NCI-H2081 (cell line): ENCODE results near the gene FYN.

Experiments used
- DNase-seq, 2 experiments: peaks; one replicate each; lab custom pipeline; 2025; lab: John Stamatoyannopoulos, UW

Gene FYN

DNA sequence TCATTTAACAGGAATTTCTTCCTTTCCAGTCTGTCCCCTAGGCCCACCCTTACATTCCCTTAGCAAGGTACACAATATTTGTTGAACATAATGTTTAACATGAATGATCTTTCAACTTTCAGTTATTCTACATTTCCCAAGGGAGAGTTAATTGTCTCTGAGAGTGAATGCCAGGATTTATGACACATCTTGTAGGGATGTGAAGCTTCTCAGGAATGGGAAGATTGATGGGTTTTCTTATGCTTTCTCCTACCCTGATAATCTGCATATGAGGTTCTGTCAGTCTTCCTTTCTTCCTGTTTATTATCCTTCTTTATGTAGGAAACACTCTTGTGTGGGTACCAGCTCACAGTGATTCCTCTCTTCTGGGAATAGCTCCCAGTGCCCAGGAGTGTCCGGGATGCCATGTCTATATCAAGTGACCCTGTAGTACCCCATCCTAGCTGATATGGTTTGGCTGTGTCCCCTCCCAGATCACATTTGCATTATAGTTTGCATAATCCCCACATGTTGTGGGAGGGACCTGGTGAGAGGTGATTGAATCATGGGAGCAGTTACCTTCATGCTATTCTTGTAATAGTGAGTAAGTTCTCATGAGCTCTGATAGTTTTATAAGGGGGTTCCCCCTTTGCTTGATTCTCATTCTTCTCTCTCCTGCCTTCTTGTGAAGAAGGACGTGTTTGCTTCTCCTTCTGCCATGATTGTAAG, 7.1 kb upstream of the FYN start:
- no peak for DNase-seq

- no peak for DNase-seq
Observed at GRCh38 chr6:111875741-111876140, 2.5 kb upstream of the FYN start.

GRCh38 chr6:111874025-111874415, 768 bp upstream of the FYN start:
- DNase-seq = no peak

DNA sequence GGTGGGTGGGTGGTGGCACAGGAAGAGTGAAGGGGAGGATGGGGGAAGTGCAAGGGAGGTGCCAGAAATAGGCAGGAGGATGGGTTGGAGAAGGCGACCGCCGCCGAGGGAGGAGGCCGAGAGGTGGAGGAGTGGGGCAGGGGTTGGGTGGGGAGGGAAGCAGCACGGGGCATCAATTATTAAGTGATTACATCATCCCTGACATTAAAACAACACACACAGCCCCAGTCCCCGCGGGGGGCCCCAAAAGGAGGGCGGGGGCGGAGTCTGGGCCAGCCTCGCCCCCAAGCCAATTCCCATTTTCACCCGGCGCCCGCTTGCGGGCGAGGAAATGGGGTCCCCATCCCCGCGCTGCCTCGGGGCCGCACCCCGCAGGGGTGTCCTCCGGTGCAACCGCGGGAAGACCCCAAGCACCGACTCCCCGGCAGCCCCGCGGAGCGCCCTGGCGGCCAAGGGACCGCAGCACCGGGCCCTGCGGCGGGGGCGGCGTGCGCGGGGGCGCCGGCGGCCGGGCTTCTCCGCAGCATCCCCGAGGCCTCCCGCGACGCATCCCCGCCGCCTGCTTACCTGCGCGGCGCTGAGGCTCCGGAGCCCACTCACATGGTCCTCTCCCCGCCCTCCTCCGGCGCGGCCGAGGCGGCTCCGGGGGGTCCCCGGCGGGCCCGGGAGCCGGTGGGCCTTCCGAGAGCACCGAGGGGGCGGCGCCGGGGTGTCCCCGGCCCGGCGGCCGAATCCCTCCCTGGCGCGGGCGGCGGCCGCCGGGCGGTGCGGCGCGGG, 663 bp downstream of the FYN start:
- peak; percentile 42 to 56 for DNase-seq

GRCh38 chr6:111871725-111872400, 1.4 kb downstream of the FYN start:
- DNase-seq = peak; percentile 26 to 38

DNA sequence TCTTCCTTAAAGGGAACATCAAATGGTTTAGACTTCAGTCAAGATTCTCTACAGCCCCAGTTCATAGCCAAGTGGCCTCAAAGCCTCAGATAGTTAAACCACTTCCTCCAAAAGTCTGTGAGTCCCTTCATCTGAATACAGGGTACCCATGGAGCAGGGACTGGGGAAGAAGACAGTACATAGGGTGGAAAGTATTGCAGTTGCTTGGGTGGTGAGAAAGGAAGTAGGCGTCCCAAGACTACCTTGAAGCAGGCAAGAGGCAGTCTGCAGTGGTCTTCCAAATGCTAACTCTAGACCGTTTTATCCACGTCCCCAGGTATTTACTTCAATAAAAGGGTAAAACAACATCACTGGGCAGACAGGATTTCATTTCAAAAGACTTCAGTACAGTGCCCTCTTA, 2.0 kb downstream of the FYN start:
- DNase-seq = no peak

GRCh38 chr6:111870742-111871064, 2.5 kb downstream of the FYN start:
- no peak for DNase-seq

GRCh38 chr6:111870051-111870741, 3.1 kb downstream of the FYN start:
- DNase-seq = no peak

DNA sequence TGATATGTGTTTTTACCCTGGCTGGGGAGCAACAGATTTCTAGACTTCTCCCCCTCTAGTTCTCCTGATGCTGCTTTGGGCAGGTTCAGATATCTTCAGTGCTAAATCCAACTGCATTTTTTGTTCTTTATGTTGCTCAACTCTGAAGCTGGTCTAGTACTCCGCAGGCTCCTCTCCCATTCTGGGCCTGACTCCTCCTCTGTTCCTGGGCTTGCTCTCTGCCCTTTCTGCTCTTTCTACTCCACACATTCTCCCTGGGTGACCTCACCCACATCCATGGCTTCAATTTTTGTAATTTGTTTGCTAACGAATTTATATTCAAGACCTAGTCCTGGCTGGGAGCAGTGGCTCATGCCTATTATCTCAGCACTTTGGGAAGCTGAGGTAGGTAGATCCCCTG, 6.4 kb downstream of the FYN start:
- DNase-seq = no peak

- DNase-seq = no peak
Observed at GRCh38 chr6:111865909-111866546, 7.2 kb downstream of the FYN start.

DNA sequence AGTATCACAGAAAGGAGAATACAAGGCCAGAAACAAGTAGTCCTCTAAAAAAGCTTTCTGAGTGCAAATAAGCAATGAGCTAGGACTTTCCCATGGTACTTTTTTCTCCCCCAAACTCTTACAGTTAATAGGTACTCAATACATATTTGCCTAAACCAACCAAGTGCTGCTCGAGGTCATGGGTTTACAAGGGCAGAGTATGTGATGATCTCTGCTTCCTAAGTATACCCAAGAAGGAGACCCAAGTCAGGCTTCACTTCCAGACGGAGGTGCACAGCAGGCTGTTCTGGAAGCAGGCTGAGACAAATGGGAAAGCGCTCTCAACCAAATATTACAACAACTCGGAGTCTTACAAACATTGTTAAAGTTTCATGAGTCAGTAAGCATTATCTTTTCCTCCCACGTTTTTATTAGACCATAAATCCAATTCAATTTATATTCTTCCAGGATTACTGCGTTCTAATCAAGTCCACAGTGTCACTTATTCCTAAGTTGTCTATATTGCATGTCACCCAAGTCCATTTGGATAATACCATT, 8.1 kb downstream of the FYN start:
- no peak for DNase-seq

- no peak for DNase-seq
Observed at GRCh38 chr6:111864138-111865048, 8.9 kb downstream of the FYN start.

DNA sequence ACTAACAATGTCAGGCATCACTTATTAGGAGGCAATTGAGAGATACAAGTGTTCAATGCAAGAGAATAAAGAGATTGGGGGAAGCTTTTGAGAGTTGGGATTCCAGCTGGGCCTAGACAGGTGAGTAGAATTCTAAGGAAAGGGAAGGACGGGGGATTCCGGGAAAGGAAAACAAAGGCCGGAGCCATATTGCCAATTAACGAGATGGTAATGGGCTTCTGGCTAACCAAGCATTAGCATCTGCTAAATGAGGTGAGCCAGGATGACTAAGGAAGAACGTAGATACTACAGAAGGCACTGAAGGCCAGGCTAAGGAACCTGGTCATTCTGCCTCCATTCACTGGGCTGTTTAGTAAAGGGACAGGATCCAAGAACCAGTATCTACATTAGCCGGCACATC, 10.5 kb downstream of the FYN start:
- no peak for DNase-seq

- no peak for DNase-seq
Observed at GRCh38 chr6:111862314-111862713, 10.9 kb downstream of the FYN start.

GRCh38 chr6:111861431-111861885, 11.8 kb downstream of the FYN start:
- DNase-seq = peak; percentile 51 to 81

DNA sequence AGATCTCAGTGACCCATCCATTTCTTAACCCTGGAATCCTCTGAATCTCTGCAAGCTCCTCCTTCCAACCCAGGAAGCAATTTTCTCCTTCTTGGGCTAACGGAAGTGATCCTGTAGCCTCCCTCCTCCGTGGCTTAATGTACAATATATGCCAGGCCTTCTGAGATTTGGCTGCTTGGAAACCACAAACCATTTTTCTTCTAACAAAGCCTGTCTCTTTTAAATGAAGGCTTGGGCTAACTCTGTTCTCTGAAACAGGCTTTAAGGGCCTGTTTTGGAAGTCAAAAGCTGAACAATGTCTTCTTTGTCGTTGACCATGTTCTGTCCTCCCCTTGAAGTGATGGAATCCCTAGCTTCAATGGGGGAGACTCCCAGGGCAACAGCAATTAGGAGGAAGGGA, 14.9 kb downstream of the FYN start:
- DNase-seq = no peak

GRCh38 chr6:111857674-111858337, 15.4 kb downstream of the FYN start:
- no peak for DNase-seq

DNA sequence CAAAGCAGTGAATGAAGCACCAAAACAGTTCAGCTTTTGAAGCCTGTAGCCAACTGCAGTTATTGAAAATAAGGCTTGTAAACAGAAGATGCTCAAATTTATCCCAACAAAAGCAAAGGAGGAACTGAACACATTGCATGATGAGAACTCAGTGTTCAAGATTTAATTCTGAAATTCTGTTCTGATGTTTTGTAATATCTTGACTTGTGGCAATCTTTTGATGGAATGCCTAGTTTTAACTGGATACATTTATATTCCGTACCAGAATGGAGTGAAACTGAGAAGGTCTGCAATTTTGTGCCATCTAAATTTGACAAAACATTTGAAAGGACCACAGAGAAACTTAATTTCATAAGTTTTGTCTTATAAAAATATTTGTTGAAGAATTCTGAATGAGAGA, 17.5 kb downstream of the FYN start:
- no peak for DNase-seq

GRCh38 chr6:111854683-111855082, 18.6 kb downstream of the FYN start:
- no peak for DNase-seq

GRCh38 chr6:111852725-111853124, 20.5 kb downstream of the FYN start:
- DNase-seq = peak in 1 of 2 experiments; percentile 13
